ENCODE data around the gene CGB2.
"Not testable (repeated sequence)": the region's sequence is repeated elsewhere in the genome, so short reads cannot be mapped to it uniquely, and the experiment has no call there.

The CGB2 gene

GRCh38 chr19:49064768-49065611, 33.3 kb downstream of the CGB2 start, which contains the start of gene NTF4:
TSS of gene NTF4 (minus strand) at chr19:49064818. CDS start at chr19:49061997, 2,821 bp downstream.
- DNase-seq (ENCODE audit: low read depth in 1 of 2, low spot score in 1 of 2): no peak

- no peak for DNase-seq (ENCODE audit: low read depth in 1 of 2, low spot score in 1 of 2)
These were observed 34.3 kb downstream of the CGB2 start for GRCh38 chr19:49065905-49066512.

DNA sequence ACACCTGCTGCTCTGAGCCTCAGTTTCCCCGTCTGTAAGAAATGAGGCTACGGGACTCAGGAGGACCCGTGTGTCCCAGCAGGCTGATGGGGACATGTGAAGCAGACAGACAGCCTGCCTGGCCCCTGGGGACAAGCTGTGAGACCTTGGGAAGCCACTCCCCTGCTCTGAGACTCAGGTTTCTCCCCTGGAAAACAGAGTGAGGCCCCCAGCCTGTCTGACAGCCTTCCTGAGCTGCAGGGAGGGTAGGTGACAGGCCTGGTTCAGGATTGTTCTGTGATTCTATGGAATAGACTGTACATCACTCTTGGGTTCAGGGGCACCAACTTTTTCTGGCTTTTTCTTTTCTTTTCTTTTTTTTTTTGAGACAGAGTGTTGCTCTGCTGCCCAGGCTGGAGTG, 35.9 kb downstream of the CGB2 start:
- no peak for DNase-seq (ENCODE audit: low read depth in 1 of 2, low spot score in 1 of 2)

DNA sequence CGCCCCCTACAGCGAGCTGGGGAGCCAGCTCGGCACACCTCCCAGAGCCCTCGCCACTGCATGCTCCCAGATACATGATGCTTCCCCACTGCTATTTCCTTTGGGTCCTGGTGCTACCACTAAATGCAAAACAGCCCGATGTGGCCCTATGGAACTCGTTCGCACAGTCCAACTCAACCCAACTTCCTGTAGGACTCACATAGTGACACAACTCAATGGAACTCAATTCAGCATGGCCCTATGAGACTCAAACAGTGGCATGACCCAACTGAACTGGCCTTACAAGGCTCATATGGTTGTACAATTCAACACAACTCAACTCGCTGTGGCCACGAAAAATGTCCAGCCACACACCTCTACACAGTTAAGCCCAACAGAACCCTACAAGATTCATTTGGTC, 37.3 kb downstream of the CGB2 start:
- DNase-seq (ENCODE audit: low read depth in 1 of 2, low spot score in 1 of 2): no peak

DNA sequence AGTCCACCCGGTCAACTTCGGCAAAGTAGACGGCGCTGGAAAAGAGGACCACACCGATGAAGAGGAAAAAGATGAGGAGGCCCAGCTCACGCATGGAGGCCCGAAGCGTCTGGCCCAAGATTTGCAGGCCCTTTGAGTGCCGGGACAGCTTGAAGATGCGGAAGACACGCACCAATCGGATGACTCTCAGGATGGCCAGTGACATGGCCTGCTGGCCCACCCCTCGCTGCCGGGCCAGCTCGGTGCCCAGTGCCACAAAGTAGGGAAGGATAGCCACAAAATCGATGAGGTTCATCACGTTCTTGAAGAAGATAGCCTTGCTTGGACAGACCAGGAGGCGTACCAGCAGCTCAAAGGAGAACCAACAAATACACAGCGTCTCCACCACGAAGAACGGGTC, 38.7 kb downstream of the CGB2 start:
- no peak for DNase-seq (ENCODE audit: low read depth in 1 of 2, low spot score in 1 of 2)

- DNase-seq (ENCODE audit: low read depth in 1 of 2, low spot score in 1 of 2): no peak
These were observed 40.3 kb downstream of the CGB2 start for GRCh38 chr19:49071860-49072547.

- no peak for DNase-seq (ENCODE audit: low read depth in 1 of 2, low spot score in 1 of 2)
These were observed 42.1 kb downstream of the CGB2 start for GRCh38 chr19:49073514-49074378.

DNA sequence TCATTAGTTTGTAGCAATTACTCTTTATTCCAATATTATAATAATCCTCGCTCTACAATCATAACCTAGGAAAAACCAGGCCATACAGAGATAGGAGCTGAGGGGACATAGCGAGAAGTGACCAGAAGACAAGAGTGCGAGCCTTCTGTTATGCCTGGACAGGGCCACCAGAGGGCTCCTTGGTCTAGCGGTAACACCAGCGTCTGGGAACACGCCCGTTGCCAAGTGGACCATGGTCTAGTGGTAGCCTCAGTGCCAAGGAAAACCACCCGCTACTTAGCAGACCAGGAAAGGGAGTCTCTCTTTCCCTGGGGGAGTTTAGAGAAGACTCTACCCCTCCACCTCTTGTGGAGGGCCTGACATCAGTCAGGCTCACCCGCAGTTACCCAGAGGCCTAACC, 43.2 kb downstream of the CGB2 start:
- not testable (repeated sequence) for DNase-seq (ENCODE audit: low read depth in 1 of 2, low spot score in 1 of 2)

- DNase-seq (ENCODE audit: low read depth in 1 of 2, low spot score in 1 of 2): no peak
These were observed 48.7 kb downstream of the CGB2 start for GRCh38 chr19:49080392-49080791.

DNA sequence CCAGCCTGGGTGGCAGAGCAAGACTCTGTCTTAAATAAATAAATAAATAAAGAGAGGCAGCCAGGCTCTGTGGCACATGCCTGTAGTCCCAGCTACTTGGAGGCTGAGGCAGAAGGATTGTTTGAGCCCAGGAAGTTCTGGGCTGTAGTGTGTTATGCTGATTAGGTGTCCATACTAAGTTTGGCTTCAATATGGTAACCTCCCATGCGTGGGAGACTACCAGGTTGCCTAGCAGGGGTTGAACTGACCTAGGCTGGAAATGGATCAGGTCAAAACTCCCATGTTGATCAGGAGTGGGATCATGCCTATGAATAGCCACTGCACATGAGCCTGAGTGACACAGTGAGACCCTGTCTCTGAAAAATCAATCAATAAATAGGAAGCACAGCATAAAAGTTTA, 49.6 kb downstream of the CGB2 start:
- DNase-seq (ENCODE audit: low read depth in 1 of 2, low spot score in 1 of 2): no peak
